Mucosa of descending colon (tissue), 3 donors: ENCODE results near the gene TIMM17A. TPM values are rescaled to one million over a fixed set of nuclear protein-coding genes. Genes with fewer than 3 reads are reported as not detected.
"Not testable (repeated sequence)": the region's sequence is repeated elsewhere in the genome, so short reads cannot be mapped to it uniquely, and the experiment has no call there.

Source experiments
- ATAC-seq: fragments of 200-7000 bp; cut with Tn5 transposase; one replicate; pipeline ENCODE4 v1.9.1; 2020; ENCODE audit warnings: mild to moderate bottlenecking, moderate library complexity
- DNase-seq, 3 donors: peaks; one replicate each; pipeline ENCODE4 v3.0.0-alpha.2; 2020
- H3K36me3 ChIP-seq: fragments of 200-600 bp; one replicate; pipeline ENCODE4 v1.8.0; 2021; ENCODE audit warnings: low read depth, mild to moderate bottlenecking
- H3K4me1 ChIP-seq: fragments of 200-600 bp; one replicate; pipeline ENCODE4 v1.8.0; 2021; ENCODE audit warnings: low read depth, mild to moderate bottlenecking
- H3K4me3 ChIP-seq: fragments of 200-600 bp; one replicate; pipeline ENCODE4 v1.8.0; 2021; ENCODE audit warnings: mild to moderate bottlenecking
- H3K9me3 ChIP-seq: fragments of 200-600 bp; one replicate; pipeline ENCODE4 v1.8.0; 2021; ENCODE audit warnings: mild to moderate bottlenecking
- CTCF ChIP-seq: fragments of 200-600 bp; IDR thresholded peaks from one replicate; pipeline ENCODE4 v1.8.0; 2022; ENCODE audit warnings: antibody characterized with exemption, mild to moderate bottlenecking
- intact Hi-C, 2 donors: fragments of 100-400 bp; cut with DNase I in 1 of 2; cut with micrococcal nuclease in 1 of 2; formaldehyde crosslinking; loops; one replicate each; pipeline versions ENCODE4 v1.11.0 to v1.11.1; 2022; cut with DNase I, micrococcal nuclease
- microRNA-seq: library from miRNA; unstranded; fragments of <30 nt; microRNA quantifications from one replicate; pipeline ENCODE4, GENCODE V29; 2019
- total RNA-seq, 3 donors: library from RNA; stranded (reverse); fragmentation: NEBNext Ultra II Directional in 2 of 3; extraction: Animal tissue kit (Norgen Biotek cat#: 25700) in 2 of 3; gene quantifications; one replicate each; pipeline versions ENCODE4 v1.2.1 to v1.2.4, GENCODE V29; 2021 to 2023
- donor health status: DM: no; HTN: no; CAD: no; lungs with moderate emphysema.
- donor health status: DM: no; HTN: no; CAD: no.
- donor health status: DM: no; HTN: yes; CAD: no.

TIMM17A gene
- total RNA-seq, 3 donors from 2014 or later, result 41.1 to 59.5 (median 49.9) TPM

- intact Hi-C loops, result no loop called here
- Histone ChIP-seq H3K4me1 (peaks cover 21% of the 10 kb centered on the region), H3K9me3 (no peaks in the 10 kb centered on the region), H3K36me3 (no peaks in the 10 kb centered on the region), H3K4me3 (no peak overlapping the region)
- ATAC-seq (peak; percentile 56), DNase-seq (peak; percentile 88 to 94 (median 89))
- TF ChIP-seq CTCF, result no peak
Observed at GRCh38 chr1:202017749-202018467, 62.6 kb downstream of the TIMM17A start.

GRCh38 chr1:202018468-202019234, 63.3 kb downstream of the TIMM17A start:
- intact Hi-C loops, result no loop called here
- no peak overlapping the region for H3K4me3 ChIP-seq
- H3K36me3 ChIP-seq, result no peaks in the 10 kb centered on the region
- ATAC-seq, result peak; percentile 65
- peaks cover 28% of the 10 kb centered on the region for H3K4me1 ChIP-seq
- TF ChIP-seq CTCF, result no peak
- no peaks in the 10 kb centered on the region for H3K9me3 ChIP-seq
- DNase-seq, result peak; percentile 88 to 91 (median 89)

- ATAC-seq, H3K9me3 ChIP-seq, H3K4me3 ChIP-seq, DNase-seq, H3K36me3 ChIP-seq, intact Hi-C loops: not testable (repeated sequence)
- H3K4me1 ChIP-seq, result peaks cover 30% of the 10 kb centered on the region
Observed at GRCh38 chr1:202019235-202019558, 63.9 kb downstream of the TIMM17A start.

Small RNAs within 50 kb of the gene (microRNA-seq; reads per million reads assigned to microRNA genes)
- not detected for gene MIR6740

Other genes starting within 250 kb of the TIMM17A start
- gene IPO9, start 126.3 kb upstream of the TIMM17A start, total RNA-seq, result 10 to 100 TPM; 25.9 to 33.9 (median 28.4) TPM
- gene SHISA4, start 66.6 kb upstream of the TIMM17A start, total RNA-seq, result 10 to 100 TPM in 1 of 3 donors, 1 to 10 TPM in 2; 1.2 to 12.4 (median 4.0) TPM
- 100 to 1,000 TPM in 1 of 3 donors, 10 to 100 TPM in 2; 11.6 to 442 (median 37.4) TPM for gene LMOD1, start 9.0 kb upstream of the TIMM17A start, total RNA-seq
- 100 to 1,000 TPM in 2 of 3 donors, 10 to 100 TPM in 1; 71.5 to 151 (median 132) TPM for gene RNPEP, start 27.1 kb downstream of the TIMM17A start, total RNA-seq
- gene ELF3, start 55.1 kb downstream of the TIMM17A start, total RNA-seq, result 1,000 to 10,000 TPM in 2 of 3 donors, 100 to 1,000 TPM in 1; 623 to 1,741 (median 1,105) TPM
- 1 to 10 TPM; 2.4 to 3.5 (median 2.9) TPM for gene GPR37L1, start 167.4 kb downstream of the TIMM17A start, total RNA-seq
- gene ARL8A, start 189.2 kb downstream of the TIMM17A start, total RNA-seq, result 10 to 100 TPM; 36.3 to 69.6 (median 41.2) TPM
- gene PTPN7, start 205.1 kb downstream of the TIMM17A start, total RNA-seq, result 1 to 10 TPM; 5.0 to 6.3 (median 6.1) TPM
- gene LGR6, start 238.3 kb downstream of the TIMM17A start, total RNA-seq, result 1 to 10 TPM in 2 of 3 donors, under 1 TPM in 1; 0.66 to 4.2 (median 1.3) TPM